GM12878 (cell line): ENCODE data around the gene GNB5. TPM values are rescaled to one million over a fixed set of nuclear protein-coding genes. Genes with fewer than 3 reads are reported as not detected.

Source experiments
- ATAC-seq: fragments of 200-7000 bp; cut with Tn5 transposase; 3 replicates; pipeline ENCODE4 v1.9.1; 2020; ENCODE audit warnings: mild to moderate bottlenecking, moderate library complexity
- BruUV-seq: library from RNA; stranded (reverse); fragments of 400-500 nt; replicated peaks from 2 replicates; lab custom pipeline; 2021; lab: Mats Ljungman, UMichigan
- CTCF ChIA-PET: fragments of 300-600 bp; sonication (Branson Sonifier 250); formaldehyde crosslinking; extraction: SDS; loops from one replicate; lab custom pipeline; 2021; ENCODE audit warnings: inconsistent platforms; lab: Yijun Ruan, JAX
- POLR2A ChIA-PET: fragments of 350-600 bp; formaldehyde crosslinking; extraction: SDS; loops from one replicate; lab custom pipeline; 2021; ENCODE audit warnings: inconsistent platforms; lab: Charles Lee
- RAD21 ChIA-PET: fragments of 300-600 bp; sonication (Branson Sonifier 250); formaldehyde crosslinking; loops from one replicate; lab custom pipeline; 2023; ENCODE audit warnings: antibody characterized with exemption; ENCODE audit not compliant: unreplicated experiment; lab: Charles Lee
- SMC1A ChIA-PET: fragments of 300-600 bp; sonication (Branson Sonifier 250); formaldehyde crosslinking; loops from one replicate; lab custom pipeline; 2023; ENCODE audit not compliant: unreplicated experiment, uncharacterized antibody; lab: Charles Lee
- DNase-seq: peaks from one replicate; pipeline ENCODE4 v3.0.0-alpha.2; 2011; ENCODE audit warnings: low read depth, low spot score
- FAIRE-seq: peaks from 3 replicates; lab custom pipeline; 2011; peaks lifted over from hg19 to GRCh38; lab: Jason Lieb, UNC
- H2AFZ ChIP-seq: 2 replicates; pipeline ENCODE4 v1.6.0; 2011; ENCODE audit warnings: low read depth, low read length, control low read depth; ENCODE audit not compliant: control insufficient read depth
- H3K27ac ChIP-seq: 2 replicates; pipeline ENCODE4 v1.5.1; 2011; ENCODE audit warnings: control low read depth; ENCODE audit not compliant: control insufficient read depth, insufficient read depth
- H3K27me3 ChIP-seq, 2 experiments: replicated peaks in 1 of 2; 2 replicates each; pipeline versions ENCODE4 v1.6.0 to v1.6.1; 2011; ENCODE audit warnings: low read length in 1 of 2; ENCODE audit not compliant: control insufficient read depth in 2 of 2, insufficient read depth in 2 of 2
- H3K36me3 ChIP-seq, 2 experiments: 2 replicates each; pipeline ENCODE4 v1.5.1; 2011; ENCODE audit warnings: low read length in 1 of 2; ENCODE audit not compliant: control insufficient read depth in 2 of 2, insufficient read depth in 2 of 2
- H3K4me1 ChIP-seq: 2 replicates; pipeline ENCODE4 v1.6.1; 2011; ENCODE audit warnings: mild to moderate bottlenecking, low read length, moderate library complexity, mixed read lengths; ENCODE audit not compliant: control insufficient read depth, insufficient read depth
- H3K4me2 ChIP-seq: 2 replicates; pipeline ENCODE4 v1.6.0; 2011; ENCODE audit warnings: control low read depth; ENCODE audit not compliant: control insufficient read depth, insufficient read depth
- H3K4me3 ChIP-seq: fragments of 200-600 bp; sonication (generic); 2 replicates; pipeline ENCODE4 v1.5.1; 2016
- H3K79me2 ChIP-seq: 2 replicates; pipeline ENCODE4 v1.6.0; 2011; ENCODE audit warnings: low read length; ENCODE audit not compliant: control insufficient read depth, insufficient read depth
- H3K9ac ChIP-seq: 2 replicates; pipeline ENCODE4 v1.8.0; 2011; ENCODE audit warnings: low read length, control low read depth, mixed read lengths; ENCODE audit not compliant: control insufficient read depth, insufficient read depth
- H3K9me3 ChIP-seq: replicated peaks from 3 replicates; pipeline ENCODE4 v1.5.1; 2011; ENCODE audit warnings: mild to moderate bottlenecking, low read length; ENCODE audit not compliant: control insufficient read depth, insufficient read depth
- H4K20me1 ChIP-seq: 2 replicates; pipeline ENCODE4 v1.6.0; 2011; ENCODE audit not compliant: control insufficient read depth, insufficient read depth
- FOXK2 ChIP-seq: fragments of 450-650 bp; IDR thresholded peaks from 2 replicates; pipeline ENCODE4 v1.6.1; 2017; ENCODE audit warnings: mild to moderate bottlenecking, moderate library complexity
- NBN ChIP-seq: fragments of 450-650 bp; IDR thresholded peaks from 2 replicates; pipeline ENCODE4 v1.6.1; 2016
- NFYA ChIP-seq: IDR thresholded peaks from 2 replicates; pipeline ENCODE4 v1.6.1; 2011; ENCODE audit warnings: low read depth, mild to moderate bottlenecking, low read length, improper control_type of control experiment, borderline replicate concordance
- POLR2AphosphoS2 ChIP-seq: IDR thresholded peaks from 2 replicates; pipeline ENCODE4 v1.6.1; 2011; ENCODE audit warnings: low read depth, mild to moderate bottlenecking, low read length, improper control_type of control experiment, moderate library complexity
- SREBF2 ChIP-seq: IDR thresholded peaks from 2 replicates; pipeline ENCODE4 v1.6.1; 2012; ENCODE audit warnings: mild to moderate bottlenecking, low read length
- STAT1 ChIP-seq: fragments of 450-650 bp; conservative IDR thresholded peaks from 2 replicates; pipeline ENCODE4 v1.6.1; 2014; ENCODE audit warnings: antibody characterized with exemption, mild to moderate bottlenecking
- TCF3 ChIP-seq: IDR thresholded peaks from 2 replicates; pipeline ENCODE4 v1.6.1; 2012; ENCODE audit warnings: low read depth, mild to moderate bottlenecking, low read length, borderline replicate concordance; ENCODE audit not compliant: insufficient read depth
- WRNIP1 ChIP-seq: IDR thresholded peaks from 2 replicates; pipeline ENCODE4 v1.6.1; 2011; ENCODE audit warnings: low read depth, low read length, improper control_type of control experiment, borderline replicate concordance
- WGBS: methylation state at CpG from one replicate; pipeline ENCODE4 v1.1.6; 2016; ENCODE audit warnings: low lambda C conversion rate; ENCODE audit not compliant: insufficient replicate concordance, insufficient coverage; ENCODE audit errors: missing lambda C conversion rate; 5-methylcytosine and 5-hydroxymethylcytosine counted together
- in situ Hi-C: fragments of 300-500 bp; cut with MboI; formaldehyde crosslinking; loops from 9 replicates; pipeline ENCODE4 v1.14.3; 2018; ENCODE audit warnings: mixed read lengths
- intact Hi-C: fragments of 100-400 bp; cut with micrococcal nuclease; formaldehyde crosslinking; loops from one replicate; pipeline ENCODE4 v1.14.2; 2022; ENCODE audit not compliant: unreplicated experiment
- polyA plus RNA-seq, 11 experiments: library from polyadenylated mRNA; depleted of rRNA in 4 of 11; unstranded in 6 of 11; stranded (reverse) in 5 of 11; fragments of >200 nt; fragmentation: Nextera tagmentation in 4 of 11; fragmentation: Illumina TruSeq in 1 of 11; extraction: Ambion mirVana in 4 of 11; extraction: Trizol in 1 of 11; gene quantifications; 1 replicate in 1 of 11; 2 replicates in 10 of 11; pipeline versions ENCODE4 v1.2.1 to v1.2.3, GENCODE V29; 2011 to 2016; ENCODE audit warnings: inconsistent platforms in 2 of 11, missing spikeins in 2 of 11, low read depth in 1 of 11
- total RNA-seq, 4 experiments: library from RNA; depleted of rRNA in 3 of 4; stranded (reverse); fragments of >200 nt in 3 of 4; fragmentation: Illumina TruSeq in 1 of 4; extraction: Trizol in 1 of 4; gene quantifications; 2 replicates each; pipeline versions ENCODE4 v1.2.1 to v1.2.3, GENCODE V29; 2013 to 2021
- TF ChIP-seq, protein P1 (sequence below): fragments of 450-650 bp; IDR thresholded peaks from 2 replicates; pipeline ENCODE4 v1.6.1; 2014; ENCODE audit warnings: mild to moderate bottlenecking
- TF ChIP-seq, protein P2 (sequence below): fragments of 450-650 bp; IDR thresholded peaks from 2 replicates; pipeline ENCODE4 v1.6.1; 2017; ENCODE audit warnings: low read depth, mild to moderate bottlenecking, moderate library complexity
- TF ChIP-seq, protein P3 (sequence below): fragments of 150-350 bp; IDR thresholded peaks from 2 replicates; pipeline ENCODE4 v1.6.1; 2014; ENCODE audit warnings: mild to moderate bottlenecking, low read depth, low read length
- TF ChIP-seq, protein P4 (sequence below): fragments of 450-650 bp; IDR thresholded peaks from 2 replicates; pipeline ENCODE4 v1.6.1; 2016; ENCODE audit warnings: mild to moderate bottlenecking

The GNB5 gene
- total and polyA plus RNA-seq, 10 of the 15 experiments (the other 5 are each of a cell fraction or from before 2014, with no cell fraction given) = 2.4 to 25.9 (median 15.2) TPM

DNA sequence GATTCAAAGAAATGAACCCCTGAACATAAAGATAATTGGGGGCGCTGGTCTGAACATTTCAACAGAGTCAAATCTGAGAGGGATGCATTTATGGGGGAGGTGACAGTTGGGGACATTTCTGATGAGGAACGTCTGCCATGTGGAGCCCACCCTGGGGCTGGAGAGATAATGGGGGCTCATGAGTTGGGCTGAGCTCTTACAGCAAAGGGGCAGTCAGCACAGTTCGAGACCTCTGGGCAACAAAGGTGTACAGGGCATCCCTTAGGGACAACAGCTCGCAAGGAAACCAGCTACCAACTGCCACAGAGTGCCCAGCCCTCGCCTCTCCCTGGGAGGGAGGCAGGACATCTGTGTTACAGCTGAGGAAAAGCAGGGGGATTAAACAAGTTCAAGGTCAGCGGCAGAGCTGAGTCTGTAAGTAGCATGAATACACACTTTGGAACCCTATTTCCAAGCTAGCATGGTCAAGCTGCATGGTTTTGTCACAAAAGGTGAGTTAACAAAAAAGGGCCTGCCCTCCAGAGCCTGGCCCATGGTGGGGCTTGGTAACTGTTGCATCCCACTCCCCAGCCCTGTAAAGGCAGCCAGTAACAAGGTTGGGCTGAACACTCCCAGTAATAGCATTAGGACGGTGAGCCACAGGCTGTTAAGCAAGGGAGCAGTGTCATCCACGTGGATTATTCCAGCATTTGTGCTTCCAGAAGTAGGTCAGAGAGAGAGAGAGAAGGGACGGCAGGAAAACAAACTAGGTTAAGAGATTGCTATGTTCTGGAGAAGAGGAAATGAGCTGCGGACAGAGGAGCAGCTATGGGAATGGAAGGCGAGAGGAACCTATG is 4.3 kb downstream of the GNB5 start:
- ATAC-seq = no peak
- in situ Hi-C loops = no loop called here
- CTCF ChIA-PET = interaction anchor here (1.0 to 10.0 kb wide), 8 partner anchors 14 to 141 kb away, joined by 3 to 235 read pairs (median 6); no protein-coding TSS in a partner anchor

More for the DNA sequence above, 4.3 kb downstream of the GNB5 start:
- WGBS = 79% methylated on average over 11 of the region's 11 CpGs
- FAIRE-seq = no peak
- H3K27ac ChIP-seq = no peak overlapping the region
- intact Hi-C loops = loop anchor here (10.0 kb wide), 1 partner anchor 548 kb away; no protein-coding TSS in a partner anchor
- ChIA-PET POLR2A (interaction anchor here (1.0 kb wide), 1 partner anchor 21 kb away, joined by 3 read pairs; no protein-coding TSS in a partner anchor), SMC1A (interaction anchor here (0.8 to 1.6 kb wide), 5 partner anchors 13 to 547 kb away, joined by 3 to 5 read pairs (median 3); no protein-coding TSS in a partner anchor), RAD21 (interaction anchor here (2.7 kb wide), 1 partner anchor 40 kb away, joined by 12 read pairs; no protein-coding TSS in a partner anchor)
- H2AFZ ChIP-seq = no peak overlapping the region
- no peaks in the 10 kb centered on the region for H3K9me3 ChIP-seq
- TF ChIP-seq, protein P1, sequence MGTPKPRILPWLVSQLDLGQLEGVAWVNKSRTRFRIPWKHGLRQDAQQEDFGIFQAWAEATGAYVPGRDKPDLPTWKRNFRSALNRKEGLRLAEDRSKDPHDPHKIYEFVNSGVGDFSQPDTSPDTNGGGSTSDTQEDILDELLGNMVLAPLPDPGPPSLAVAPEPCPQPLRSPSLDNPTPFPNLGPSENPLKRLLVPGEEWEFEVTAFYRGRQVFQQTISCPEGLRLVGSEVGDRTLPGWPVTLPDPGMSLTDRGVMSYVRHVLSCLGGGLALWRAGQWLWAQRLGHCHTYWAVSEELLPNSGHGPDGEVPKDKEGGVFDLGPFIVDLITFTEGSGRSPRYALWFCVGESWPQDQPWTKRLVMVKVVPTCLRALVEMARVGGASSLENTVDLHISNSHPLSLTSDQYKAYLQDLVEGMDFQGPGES = no peak
- TF ChIP-seq SREBF2 = no peak
- TF ChIP-seq, protein P2, sequence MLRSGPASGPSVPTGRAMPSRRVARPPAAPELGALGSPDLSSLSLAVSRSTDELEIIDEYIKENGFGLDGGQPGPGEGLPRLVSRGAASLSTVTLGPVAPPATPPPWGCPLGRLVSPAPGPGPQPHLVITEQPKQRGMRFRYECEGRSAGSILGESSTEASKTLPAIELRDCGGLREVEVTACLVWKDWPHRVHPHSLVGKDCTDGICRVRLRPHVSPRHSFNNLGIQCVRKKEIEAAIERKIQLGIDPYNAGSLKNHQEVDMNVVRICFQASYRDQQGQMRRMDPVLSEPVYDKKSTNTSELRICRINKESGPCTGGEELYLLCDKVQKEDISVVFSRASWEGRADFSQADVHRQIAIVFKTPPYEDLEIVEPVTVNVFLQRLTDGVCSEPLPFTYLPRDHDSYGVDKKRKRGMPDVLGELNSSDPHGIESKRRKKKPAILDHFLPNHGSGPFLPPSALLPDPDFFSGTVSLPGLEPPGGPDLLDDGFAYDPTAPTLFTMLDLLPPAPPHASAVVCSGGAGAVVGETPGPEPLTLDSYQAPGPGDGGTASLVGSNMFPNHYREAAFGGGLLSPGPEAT = no peak
- no peak for TF ChIP-seq POLR2AphosphoS2
- no peak for TF ChIP-seq WRNIP1
- TF ChIP-seq NFYA = no peak
- TF ChIP-seq TCF3 = no peak
- TF ChIP-seq, protein P3, sequence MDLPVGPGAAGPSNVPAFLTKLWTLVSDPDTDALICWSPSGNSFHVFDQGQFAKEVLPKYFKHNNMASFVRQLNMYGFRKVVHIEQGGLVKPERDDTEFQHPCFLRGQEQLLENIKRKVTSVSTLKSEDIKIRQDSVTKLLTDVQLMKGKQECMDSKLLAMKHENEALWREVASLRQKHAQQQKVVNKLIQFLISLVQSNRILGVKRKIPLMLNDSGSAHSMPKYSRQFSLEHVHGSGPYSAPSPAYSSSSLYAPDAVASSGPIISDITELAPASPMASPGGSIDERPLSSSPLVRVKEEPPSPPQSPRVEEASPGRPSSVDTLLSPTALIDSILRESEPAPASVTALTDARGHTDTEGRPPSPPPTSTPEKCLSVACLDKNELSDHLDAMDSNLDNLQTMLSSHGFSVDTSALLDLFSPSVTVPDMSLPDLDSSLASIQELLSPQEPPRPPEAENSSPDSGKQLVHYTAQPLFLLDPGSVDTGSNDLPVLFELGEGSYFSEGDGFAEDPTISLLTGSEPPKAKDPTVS = no peak
- no peak for TF ChIP-seq STAT1
- TF ChIP-seq FOXK2 = no peak
- no peak for TF ChIP-seq NBN
- TF ChIP-seq, protein P4, sequence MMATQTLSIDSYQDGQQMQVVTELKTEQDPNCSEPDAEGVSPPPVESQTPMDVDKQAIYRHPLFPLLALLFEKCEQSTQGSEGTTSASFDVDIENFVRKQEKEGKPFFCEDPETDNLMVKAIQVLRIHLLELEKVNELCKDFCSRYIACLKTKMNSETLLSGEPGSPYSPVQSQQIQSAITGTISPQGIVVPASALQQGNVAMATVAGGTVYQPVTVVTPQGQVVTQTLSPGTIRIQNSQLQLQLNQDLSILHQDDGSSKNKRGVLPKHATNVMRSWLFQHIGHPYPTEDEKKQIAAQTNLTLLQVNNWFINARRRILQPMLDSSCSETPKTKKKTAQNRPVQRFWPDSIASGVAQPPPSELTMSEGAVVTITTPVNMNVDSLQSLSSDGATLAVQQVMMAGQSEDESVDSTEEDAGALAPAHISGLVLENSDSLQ = no peak
- no peaks in the 10 kb centered on the region for H3K27me3 ChIP-seq
- no peaks in the 10 kb centered on the region for H3K36me3 ChIP-seq
- H3K79me2 ChIP-seq = no peaks in the 10 kb centered on the region
- no peaks in the 10 kb centered on the region for H3K4me1 ChIP-seq
- H3K4me3 ChIP-seq = no peak overlapping the region
- H4K20me1 ChIP-seq = no peaks in the 10 kb centered on the region
- no TSS peak for BruUV-seq
- DNase-seq = no peak
- no peak overlapping the region for H3K9ac ChIP-seq
- no peak overlapping the region for H3K4me2 ChIP-seq
